ENCODE data around the gene NFIB. TPM values are rescaled to one million over a fixed set of nuclear protein-coding genes. Genes with fewer than 3 reads are reported as not detected.

NFIB gene
- total RNA-seq, 5 donors from 2014 or later (not counting 1 experiment from before 2014, with no cell fraction given), result 0.15 to 0.89 (median 0.39) TPM; not detected in 1

GRCh38 chr9:14231196-14231990, 82.5 kb downstream of the NFIB start:
- H3K4me1 ChIP-seq (ENCODE audit: control insufficient read depth in 1 of 2, extremely low read depth in 1 of 2, insufficient read depth in 2 of 2, low read length in 2 of 2), result no peaks in the 10 kb centered on the region
- no peak overlapping the region for H3K27ac ChIP-seq (ENCODE audit: low read length)
- DNase-seq (no peak), ATAC-seq (replicated peaks in 1 of 4) (no peak)
- Mint-ChIP-seq H3K27ac (no peak overlapping the region), H3K27me3 (no peaks in the 10 kb centered on the region), H3K36me3 (no peaks in the 10 kb centered on the region), H3K4me3 (no peak overlapping the region), H3K4me1 (no peaks in the 10 kb centered on the region), H3K9me3 (no peaks in the 10 kb centered on the region)
- peaks cover 0 to 6% of the 10 kb centered on the region in 2 experiments for H3K27me3 ChIP-seq (replicated peaks in 1 of 2; ENCODE audit: control insufficient read depth in 2 of 2, extremely low read depth in 1 of 2, insufficient read depth in 2 of 2, low read length in 1 of 2)
- POLR2A ChIA-PET, result no interaction called here
- H3K36me3 ChIP-seq (ENCODE audit: control insufficient read depth in 2 of 2, extremely low read depth in 1 of 2, insufficient read depth in 1 of 2, low read length in 1 of 2), result no peaks in the 10 kb centered on the region
- WGBS (ENCODE audit: insufficient coverage), result no CpG with 5 or more reads among the region's 5 CpGs
- CTCF ChIA-PET, result no interaction called here
- H3K9me3 ChIP-seq, result no peaks in the 10 kb centered on the region
- no peak overlapping the region for H3K4me3 ChIP-seq (ENCODE audit: control insufficient read depth in 1 of 2, extremely low read depth in 1 of 2, low read length in 1 of 2)

- Histone ChIP-seq H3K9me3 (no peaks in the 10 kb centered on the region), H3K4me3 (ENCODE audit: control insufficient read depth in 1 of 2, extremely low read depth in 1 of 2, low read length in 1 of 2) (no peak overlapping the region), H3K4me1 (ENCODE audit: control insufficient read depth in 1 of 2, extremely low read depth in 1 of 2, insufficient read depth in 2 of 2, low read length in 2 of 2) (no peaks in the 10 kb centered on the region), H3K36me3 (ENCODE audit: control insufficient read depth in 2 of 2, extremely low read depth in 1 of 2, insufficient read depth in 1 of 2, low read length in 1 of 2) (no peaks in the 10 kb centered on the region), H3K27ac (ENCODE audit: low read length) (no peak overlapping the region), H3K27me3 (replicated peaks in 1 of 2; ENCODE audit: control insufficient read depth in 2 of 2, extremely low read depth in 1 of 2, insufficient read depth in 2 of 2, low read length in 1 of 2) (peaks cover 0 to 6% of the 10 kb centered on the region in 2 experiments)
- Mint-ChIP-seq H3K36me3 (no peaks in the 10 kb centered on the region), H3K9me3 (no peaks in the 10 kb centered on the region), H3K27me3 (no peaks in the 10 kb centered on the region), H3K4me3 (no peak overlapping the region), H3K27ac (no peak overlapping the region), H3K4me1 (no peaks in the 10 kb centered on the region)
- ChIA-PET CTCF (interaction anchor here (0.6 to 0.7 kb wide), 2 partner anchors 23 to 1363 kb away, joined by 3 read pairs; no protein-coding TSS in a partner anchor), POLR2A (no interaction called here)
- ATAC-seq (replicated peaks in 1 of 4) (no peak), DNase-seq (no peak)
- WGBS (ENCODE audit: insufficient coverage), result no CpG with 5 or more reads among the region's 1 CpG
Measured at GRCh38 chr9:14228602-14229001, 85.3 kb downstream of the NFIB start.

GRCh38 chr9:14226855-14227532, 86.9 kb downstream of the NFIB start:
- ChIA-PET POLR2A (no interaction called here), CTCF (interaction anchor here (0.6 kb wide), 2 partner anchors 121 to 176 kb away, joined by 3 to 6 read pairs; no protein-coding TSS in a partner anchor)
- no peaks in the 10 kb centered on the region for H3K36me3 Mint-ChIP-seq
- no peaks in the 10 kb centered on the region for H3K9me3 Mint-ChIP-seq
- no peak overlapping the region for H3K4me3 Mint-ChIP-seq
- no peaks in the 10 kb centered on the region for H3K4me1 Mint-ChIP-seq
- ATAC-seq (replicated peaks in 1 of 4) (no peak), DNase-seq (no peak)
- no peaks in the 10 kb centered on the region for H3K4me1 ChIP-seq (ENCODE audit: control insufficient read depth in 1 of 2, extremely low read depth in 1 of 2, insufficient read depth in 2 of 2, low read length in 2 of 2)
- WGBS (ENCODE audit: insufficient coverage), result no CpG with 5 or more reads among the region's 11 CpGs
- H3K27ac ChIP-seq (ENCODE audit: low read length), result no peak overlapping the region
- H3K36me3 ChIP-seq (ENCODE audit: control insufficient read depth in 2 of 2, extremely low read depth in 1 of 2, insufficient read depth in 1 of 2, low read length in 1 of 2), result no peaks in the 10 kb centered on the region
- no peak overlapping the region for H3K4me3 ChIP-seq (ENCODE audit: control insufficient read depth in 1 of 2, extremely low read depth in 1 of 2, low read length in 1 of 2)
- H3K9me3 ChIP-seq, result no peaks in the 10 kb centered on the region
- no peaks in the 10 kb centered on the region for H3K27me3 Mint-ChIP-seq
- H3K27me3 ChIP-seq (replicated peaks in 1 of 2; ENCODE audit: control insufficient read depth in 2 of 2, extremely low read depth in 1 of 2, insufficient read depth in 2 of 2, low read length in 1 of 2), result peaks cover 0 to 6% of the 10 kb centered on the region in 2 experiments
- no peak overlapping the region for H3K27ac Mint-ChIP-seq

- Mint-ChIP-seq H3K4me1 (no peaks in the 10 kb centered on the region), H3K27me3 (no peaks in the 10 kb centered on the region), H3K36me3 (no peaks in the 10 kb centered on the region), H3K27ac (no peak overlapping the region), H3K4me3 (no peak overlapping the region), H3K9me3 (peaks cover 0 to 6% (median 0%) of the 10 kb centered on the region in 3 donors)
- Histone ChIP-seq H3K27me3 (replicated peaks in 1 of 2; ENCODE audit: control insufficient read depth in 2 of 2, extremely low read depth in 1 of 2, insufficient read depth in 2 of 2, low read length in 1 of 2) (no peaks in the 10 kb centered on the region), H3K27ac (ENCODE audit: low read length) (no peak overlapping the region), H3K36me3 (ENCODE audit: control insufficient read depth in 2 of 2, extremely low read depth in 1 of 2, insufficient read depth in 1 of 2, low read length in 1 of 2) (no peaks in the 10 kb centered on the region), H3K4me1 (ENCODE audit: control insufficient read depth in 1 of 2, extremely low read depth in 1 of 2, insufficient read depth in 2 of 2, low read length in 2 of 2) (no peaks in the 10 kb centered on the region), H3K9me3 (no peaks in the 10 kb centered on the region), H3K4me3 (ENCODE audit: control insufficient read depth in 1 of 2, extremely low read depth in 1 of 2, low read length in 1 of 2) (no peak overlapping the region)
- ChIA-PET CTCF (no interaction called here), POLR2A (no interaction called here)
- no peak for ATAC-seq (replicated peaks in 1 of 4)
- DNase-seq, result no peak
- 86% methylated on average over 1 of the region's 5 CpGs for WGBS (ENCODE audit: insufficient coverage)
Measured at GRCh38 chr9:14223081-14223480, 90.9 kb downstream of the NFIB start.

GRCh38 chr9:14222149-14222835, 91.6 kb downstream of the NFIB start:
- ATAC-seq (replicated peaks in 1 of 4), result no peak
- no peaks in the 10 kb centered on the region for H3K36me3 ChIP-seq (ENCODE audit: control insufficient read depth in 2 of 2, extremely low read depth in 1 of 2, insufficient read depth in 1 of 2, low read length in 1 of 2)
- CTCF ChIA-PET, result no interaction called here
- no CpG with 5 or more reads among the region's 1 CpG for WGBS (ENCODE audit: insufficient coverage)
- Mint-ChIP-seq H3K4me3 (no peak overlapping the region), H3K9me3 (peaks cover 0 to 6% (median 0%) of the 10 kb centered on the region in 3 donors), H3K27ac (no peak overlapping the region), H3K27me3 (no peaks in the 10 kb centered on the region), H3K4me1 (no peaks in the 10 kb centered on the region), H3K36me3 (no peaks in the 10 kb centered on the region)
- DNase-seq, result no peak
- POLR2A ChIA-PET, result no interaction called here
- no peaks in the 10 kb centered on the region for H3K9me3 ChIP-seq
- no peaks in the 10 kb centered on the region for H3K4me1 ChIP-seq (ENCODE audit: control insufficient read depth in 1 of 2, extremely low read depth in 1 of 2, insufficient read depth in 2 of 2, low read length in 2 of 2)
- no peak overlapping the region for H3K27ac ChIP-seq (ENCODE audit: low read length)
- no peak overlapping the region for H3K4me3 ChIP-seq (ENCODE audit: control insufficient read depth in 1 of 2, extremely low read depth in 1 of 2, low read length in 1 of 2)
- H3K27me3 ChIP-seq (replicated peaks in 1 of 2; ENCODE audit: control insufficient read depth in 2 of 2, extremely low read depth in 1 of 2, insufficient read depth in 2 of 2, low read length in 1 of 2), result no peaks in the 10 kb centered on the region

- CTCF ChIA-PET, result no interaction called here
- Histone ChIP-seq H3K27ac (ENCODE audit: low read length) (no peak overlapping the region), H3K4me1 (ENCODE audit: control insufficient read depth in 1 of 2, extremely low read depth in 1 of 2, insufficient read depth in 2 of 2, low read length in 2 of 2) (no peaks in the 10 kb centered on the region), H3K36me3 (ENCODE audit: control insufficient read depth in 2 of 2, extremely low read depth in 1 of 2, insufficient read depth in 1 of 2, low read length in 1 of 2) (no peaks in the 10 kb centered on the region), H3K9me3 (no peaks in the 10 kb centered on the region), H3K4me3 (ENCODE audit: control insufficient read depth in 1 of 2, extremely low read depth in 1 of 2, low read length in 1 of 2) (no peak overlapping the region), H3K27me3 (replicated peaks in 1 of 2; ENCODE audit: control insufficient read depth in 2 of 2, extremely low read depth in 1 of 2, insufficient read depth in 2 of 2, low read length in 1 of 2) (no peaks in the 10 kb centered on the region)
- ATAC-seq (replicated peaks in 1 of 4), result no peak
- H3K27me3 Mint-ChIP-seq, result no peaks in the 10 kb centered on the region
- no peak for DNase-seq
- H3K9me3 Mint-ChIP-seq, result peaks cover 0 to 6% (median 0%) of the 10 kb centered on the region in 3 donors
- H3K4me3 Mint-ChIP-seq, result no peak overlapping the region
- POLR2A ChIA-PET, result no interaction called here
- H3K27ac Mint-ChIP-seq, result no peak overlapping the region
- H3K36me3 Mint-ChIP-seq, result no peaks in the 10 kb centered on the region
- H3K4me1 Mint-ChIP-seq, result no peaks in the 10 kb centered on the region
Measured at GRCh38 chr9:14221558-14221957, 92.4 kb downstream of the NFIB start.

Data from T-cell (primary cell).